Measurements from ENCODE around the gene NCR2.

DNA sequence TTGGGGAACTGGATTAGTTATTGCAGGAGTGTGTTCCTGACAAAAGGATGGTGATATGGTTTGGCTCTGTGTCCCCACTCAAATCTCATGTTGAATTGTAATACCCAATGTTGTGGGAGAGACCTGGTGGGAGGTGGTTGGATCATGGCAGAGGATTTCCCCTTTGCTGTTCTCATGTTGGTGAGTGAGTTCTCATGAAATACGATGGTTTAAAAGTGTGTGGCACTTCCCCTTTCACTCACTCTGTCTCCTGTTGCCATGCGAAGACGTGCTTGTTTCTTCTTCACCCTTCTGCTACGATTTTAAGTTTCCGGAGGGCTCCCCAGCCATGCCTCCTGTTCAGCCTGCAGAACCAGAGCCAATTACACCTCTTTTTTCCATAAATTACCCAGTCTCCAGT, 32.8 kb upstream of the NCR2 start:
- no peak for TF ChIP-seq EZH2 (IDR thresholded peaks at IDR 0.05)
- TF ChIP-seq FOXP2 (optimal IDR thresholded peaks at IDR 0.05; ENCODE audit: control extremely low read depth, extremely low read length, insufficient read depth), result no peak
- no peak for TF ChIP-seq POLR2AphosphoS5 (IDR thresholded peaks at IDR 0.05; ENCODE audit: borderline replicate concordance, low read depth, low read length)

All from SK-N-MC (cell line).